K562 (cell line): ENCODE results near the gene NCOA3. TPM values are rescaled to one million over a fixed set of nuclear protein-coding genes. Genes with fewer than 3 reads are reported as not detected.

Experiments used
- C11orf30 ChIP-seq: fragments of 450-650 bp; IDR thresholded peaks from 2 replicates; pipeline ENCODE4 v1.6.1; 2016; ENCODE audit warnings: low read depth, mild to moderate bottlenecking
- CLOCK ChIP-seq: fragments of 250-450 bp; sonication (Bioruptor Pico); IDR thresholded peaks from 2 replicates; pipeline ENCODE4 v1.4.0; 2020; ENCODE audit warnings: mild to moderate bottlenecking, moderate library complexity, borderline replicate concordance
- GABPA ChIP-seq: fragments of 200-800 bp; sonication (Bioruptor generic); conservative IDR thresholded peaks from 2 replicates; pipeline ENCODE4 v1.6.1; 2016; ENCODE audit warnings: low read depth, missing genetic modification characterization, missing compliant biosample characterization
- GABPB2 ChIP-seq: fragments of 250-450 bp; sonication (Bioruptor Pico); conservative IDR thresholded peaks from 2 replicates; pipeline ENCODE4 v1.5.1; 2021; ENCODE audit warnings: mild to moderate bottlenecking
- GTF3C2 ChIP-seq: IDR thresholded peaks from 3 replicates; pipeline ENCODE4 v1.6.1; 2011; ENCODE audit warnings: borderline replicate concordance, mild to moderate bottlenecking, moderate library complexity; ENCODE audit not compliant: insufficient read length; ENCODE audit errors: extremely low read depth
- KDM1A ChIP-seq, 2 experiments: fragments of 450-650 bp; IDR thresholded peaks; 2 replicates each; pipeline ENCODE4 v1.6.1; 2016; ENCODE audit warnings: mild to moderate bottlenecking in 2 of 2
- KDM2B ChIP-seq: fragments of 250-450 bp; sonication (Bioruptor Pico); IDR thresholded peaks from 2 replicates; pipeline ENCODE4 v1.8.0; 2021; ENCODE audit warnings: mild to moderate bottlenecking, moderate library complexity
- KDM4B ChIP-seq, 2 experiments: fragments of 450-650 bp in 1 of 2; sonication (generic) in 1 of 2; IDR thresholded peaks; 2 replicates each; pipeline ENCODE4 v1.6.1; 2016 to 2017; ENCODE audit warnings: borderline replicate concordance in 2 of 2, antibody characterized with exemption in 1 of 2, low read depth in 1 of 2, mild to moderate bottlenecking in 1 of 2
- MAX ChIP-seq: sonication (generic); formaldehyde crosslinking; IDR thresholded peaks from 2 replicates; pipeline ENCODE4 v1.9.0; 2022; ENCODE audit warnings: mild to moderate bottlenecking, missing genetic modification reagents
- MEIS2 ChIP-seq: fragments of 450-650 bp; IDR thresholded peaks from 2 replicates; pipeline ENCODE4 v1.6.1; 2014; ENCODE audit warnings: mild to moderate bottlenecking; ENCODE audit not compliant: partially characterized antibody
- POLR2A ChIP-seq: fragments of 450-650 bp; conservative IDR thresholded peaks from 2 replicates; pipeline ENCODE4 v1.6.1; 2016
- TOE1 ChIP-seq, 2 experiments: fragments of 450-650 bp in 1 of 2; sonication (generic) in 1 of 2; formaldehyde crosslinking in 1 of 2; IDR thresholded peaks; 2 replicates each; pipeline versions ENCODE4 v1.7.1 to v1.8.0; 2016 to 2022; ENCODE audit warnings: borderline replicate concordance in 2 of 2, mild to moderate bottlenecking in 2 of 2, antibody characterized with exemption in 1 of 2, inconsistent platforms in 1 of 2, low read depth in 1 of 2, missing genetic modification reagents in 1 of 2, moderate library complexity in 1 of 2
- ZBTB11 ChIP-seq, 3 experiments: fragments of 200-800 bp in 1 of 3; fragments of 250-450 bp in 1 of 3; fragments of 450-650 bp in 1 of 3; sonication (Bioruptor Pico) in 1 of 3; sonication (Bioruptor generic) in 1 of 3; formaldehyde crosslinking in 1 of 3; IDR thresholded peaks; 2 replicates each; pipeline versions ENCODE4 v1.6.1 to v1.8.0; 2016 to 2022; ENCODE audit warnings: mild to moderate bottlenecking in 2 of 3, missing genetic modification characterization in 2 of 3, missing compliant biosample characterization in 1 of 3, moderate library complexity in 1 of 3
- ZNF274 ChIP-seq: IDR thresholded peaks from 2 replicates; pipeline ENCODE4 v1.6.1; 2011; ENCODE audit warnings: low read depth, mild to moderate bottlenecking, low read length, moderate library complexity, borderline replicate concordance
- ZNF347 ChIP-seq: fragments of 450-650 bp; formaldehyde crosslinking; IDR thresholded peaks from 2 replicates; pipeline ENCODE4 v1.4.0; 2020; ENCODE audit warnings: low read depth, mild to moderate bottlenecking, moderate library complexity
- polyA plus RNA-seq, 8 experiments: library from polyadenylated mRNA; depleted of rRNA in 4 of 8; stranded (reverse) in 5 of 8; unstranded in 3 of 8; fragments of >200 nt; fragmentation: Nextera tagmentation in 2 of 8; fragmentation: Illumina TruSeq in 1 of 8; extraction: Ambion mirVana in 2 of 8; extraction: Trizol in 1 of 8; gene quantifications; 2 replicates each; pipeline versions ENCODE4 v1.2.1 to v1.2.3, GENCODE V29; 2011 to 2014; ENCODE audit warnings: inconsistent platforms in 1 of 8, missing spikeins in 1 of 8
- total RNA-seq, 7 experiments: library from RNA; depleted of rRNA in 6 of 7; stranded (reverse); fragments of >200 nt in 6 of 7; fragmentation: Illumina TruSeq in 2 of 7; extraction: Trizol in 2 of 7; gene quantifications; 2 replicates each; pipeline versions ENCODE4 v1.2.1 to v1.2.3, GENCODE V29; 2011 to 2021; ENCODE audit warnings: low replicate concordance in 1 of 7

The NCOA3 gene
- total and polyA plus RNA-seq, 9 of the 15 experiments (the other 6 are each of a cell fraction or from before 2014, with no cell fraction given), result 3.2 to 24.3 (median 14.4) TPM

- TF ChIP-seq KDM4B (IDR thresholded peaks at IDR 0.05; ENCODE audit: borderline replicate concordance in 2 of 2, low read depth in 1 of 2) (no peak), GABPA (tag) (no peak), ZNF347 (CRISPR knock-in tag) (no peak), GTF3C2 (no peak), MAX (CRISPR knock-in tag) (no peak), ZBTB11 (CRISPR knock-in tag; IDR thresholded peaks at IDR 0.05) (peak in 1 of 3 experiments; percentile 66; a peak in 2 of 6 replicates), GABPB2 (no peak), C11orf30 (peak; percentile 18; the same call in 1 of the 2 replicates), MEIS2 (no peak), KDM2B (CRISPR knock-in tag) (no peak), KDM1A (IDR thresholded peaks at IDR 0.05) (0 out of 4 replicates have a peak, but pooled peaks of 1 of the 2 experiments have one; percentile 23), CLOCK (CRISPR knock-in tag) (no peak), TOE1 (IDR thresholded peaks at IDR 0.05; ENCODE audit: borderline replicate concordance) (no peak), TOE1 (CRISPR knock-in tag; IDR thresholded peaks at IDR 0.05; ENCODE audit: borderline replicate concordance, low read depth) (no peak), ZNF274 (no peak), POLR2A (no peak)
Observed at GRCh38 chr20:47688385-47689381, 187.0 kb downstream of the NCOA3 start (continued).
